ENCODE results near the gene PIK3R5. TPM values are rescaled to one million over a fixed set of nuclear protein-coding genes. Genes with fewer than 3 reads are reported as not detected.
A peak's percentile ranks its signal among the peaks of the same experiment; 100 is the strongest.

PIK3R5 gene
- polyA plus RNA-seq, 3 donors, result 32.1 to 127 (median 47.5) TPM

DNA sequence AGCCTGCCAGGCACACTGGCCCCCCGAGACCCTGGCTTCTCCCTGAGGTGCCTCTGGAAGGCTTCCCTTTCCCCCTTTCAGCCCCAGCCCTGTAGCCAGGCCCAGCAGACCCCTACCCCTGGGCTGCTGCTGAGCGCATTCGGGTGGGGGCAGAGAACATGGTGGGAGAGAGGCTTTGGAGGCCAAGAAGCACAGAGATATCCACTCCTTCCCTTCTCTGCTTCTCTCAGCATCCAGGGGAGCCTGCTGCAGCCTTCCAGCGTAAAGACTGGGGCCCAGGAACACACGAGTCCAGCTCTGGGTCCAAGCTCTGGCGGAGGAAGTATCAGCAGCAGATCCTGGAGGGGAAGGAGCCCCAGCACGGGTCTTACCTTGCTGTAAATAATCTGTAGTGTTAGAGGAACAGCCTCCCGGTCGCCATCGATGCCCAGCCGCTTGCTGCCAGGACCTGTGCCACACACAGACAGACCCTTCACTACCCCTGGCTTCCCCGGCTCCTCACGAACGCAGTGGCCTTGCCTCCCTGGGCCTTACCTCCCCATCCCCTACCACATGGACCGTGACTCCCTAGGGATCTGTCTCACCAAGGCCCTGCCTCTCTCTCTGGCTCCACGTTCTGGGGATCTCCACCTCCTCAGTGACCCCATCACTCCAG, 81.0 kb downstream of the PIK3R5 start:
- no peak overlapping the region for H3K4me3 ChIP-seq (replicated peaks in 1 of 3; ENCODE audit: low read depth in 2 of 3, low read length in 3 of 3)
- TF ChIP-seq, protein P1, sequence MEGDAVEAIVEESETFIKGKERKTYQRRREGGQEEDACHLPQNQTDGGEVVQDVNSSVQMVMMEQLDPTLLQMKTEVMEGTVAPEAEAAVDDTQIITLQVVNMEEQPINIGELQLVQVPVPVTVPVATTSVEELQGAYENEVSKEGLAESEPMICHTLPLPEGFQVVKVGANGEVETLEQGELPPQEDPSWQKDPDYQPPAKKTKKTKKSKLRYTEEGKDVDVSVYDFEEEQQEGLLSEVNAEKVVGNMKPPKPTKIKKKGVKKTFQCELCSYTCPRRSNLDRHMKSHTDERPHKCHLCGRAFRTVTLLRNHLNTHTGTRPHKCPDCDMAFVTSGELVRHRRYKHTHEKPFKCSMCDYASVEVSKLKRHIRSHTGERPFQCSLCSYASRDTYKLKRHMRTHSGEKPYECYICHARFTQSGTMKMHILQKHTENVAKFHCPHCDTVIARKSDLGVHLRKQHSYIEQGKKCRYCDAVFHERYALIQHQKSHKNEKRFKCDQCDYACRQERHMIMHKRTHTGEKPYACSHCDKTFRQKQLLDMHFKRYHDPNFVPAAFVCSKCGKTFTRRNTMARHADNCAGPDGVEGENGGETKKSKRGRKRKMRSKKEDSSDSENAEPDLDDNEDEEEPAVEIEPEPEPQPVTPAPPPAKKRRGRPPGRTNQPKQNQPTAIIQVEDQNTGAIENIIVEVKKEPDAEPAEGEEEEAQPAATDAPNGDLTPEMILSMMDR (IDR thresholded peaks at IDR 0.05), result no peak
- Mint-ChIP-seq H3K4me1 (no peaks in the 10 kb centered on the region), H3K9me3 (peaks cover 0 to 13% (median 6%) of the 10 kb centered on the region in 7 donors), H3K27me3 (ENCODE audit: low read depth in 3 of 3) (peaks cover 0 to 6% (median 0%) of the 10 kb centered on the region in 3 donors), H3K36me3 (peaks cover 84 to 94% of the 10 kb centered on the region in 2 donors), H3K27ac (peak overlapping the region in 5 of 7 donors; percentile 21 to 82 (median 47)), H3K4me3 (no peak overlapping the region)
- no peaks in the 10 kb centered on the region for H3K79me2 ChIP-seq (ENCODE audit: insufficient read depth, low read length)
- H3K4me2 ChIP-seq (replicated peaks; ENCODE audit: extremely low read depth, low read length, poor library complexity, severe bottlenecking), result no peak overlapping the region
- H3K4me1 ChIP-seq (ENCODE audit: control insufficient read depth in 1 of 2, insufficient read depth in 2 of 2, low read length in 2 of 2), result no peaks in the 10 kb centered on the region
- H3K36me3 ChIP-seq (replicated peaks in 1 of 2; ENCODE audit: control insufficient read depth in 1 of 2, insufficient read depth in 2 of 2, low read length in 2 of 2), result peaks cover 89 to 92% of the 10 kb centered on the region in 2 donors
- H4K20me1 ChIP-seq (ENCODE audit: insufficient read depth, low read length), result peaks cover 94% of the 10 kb centered on the region
- no peak for DNase-seq
- H3K9ac ChIP-seq (ENCODE audit: insufficient read depth, low read length, poor library complexity, severe bottlenecking), result no peak overlapping the region
- peak overlapping the region in 1 of 2 donors; percentile 8 for H3K27ac ChIP-seq (ENCODE audit: low read depth in 1 of 2, low read length in 2 of 2)
- H3K27me3 ChIP-seq (ENCODE audit: control insufficient read depth in 2 of 2, insufficient read depth in 2 of 2, low read length in 2 of 2), result no peaks in the 10 kb centered on the region
- H2AFZ ChIP-seq (ENCODE audit: insufficient read depth, low read depth, low read length, poor library complexity, severe bottlenecking), result no peak overlapping the region
- peaks cover 0 to 14% of the 10 kb centered on the region in 2 donors for H3K9me3 ChIP-seq (replicated peaks in 1 of 2; ENCODE audit: control insufficient read depth in 1 of 2, insufficient read depth in 1 of 2, low read length in 2 of 2)
- intact Hi-C loops (cut with micrococcal nuclease), result no loop called here
- WGBS (ENCODE audit: insufficient coverage), result 96% methylated on average over 8 of the region's 16 CpGs

DNA sequence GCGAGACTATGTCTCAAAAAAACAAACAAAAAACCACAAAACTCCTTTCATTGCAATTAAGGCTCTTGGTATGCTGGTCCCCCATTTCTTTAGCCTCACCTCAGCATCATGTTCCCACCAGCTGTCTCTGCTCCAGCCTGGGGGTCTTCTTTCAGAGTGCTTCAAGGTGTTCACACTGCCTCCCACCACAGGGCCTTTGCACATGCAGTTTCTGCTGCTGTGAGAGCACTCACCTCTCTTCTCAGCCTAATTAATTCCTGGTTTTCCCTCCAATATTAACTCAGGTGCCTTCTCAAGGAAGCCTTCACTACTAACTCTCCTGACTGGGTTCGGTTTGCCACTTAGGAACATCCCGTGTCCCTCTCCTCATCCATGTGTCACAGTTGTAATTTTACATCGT, 82.2 kb downstream of the PIK3R5 start:
- H3K4me3 Mint-ChIP-seq, result no peak overlapping the region
- H3K4me2 ChIP-seq (replicated peaks; ENCODE audit: extremely low read depth, low read length, poor library complexity, severe bottlenecking), result no peak overlapping the region

More for the DNA sequence above, 82.2 kb downstream of the PIK3R5 start:
- H3K79me2 ChIP-seq (ENCODE audit: insufficient read depth, low read length), result no peaks in the 10 kb centered on the region
- H3K9me3 ChIP-seq (replicated peaks in 1 of 2; ENCODE audit: control insufficient read depth in 1 of 2, insufficient read depth in 1 of 2, low read length in 2 of 2), result peaks cover 0 to 14% of the 10 kb centered on the region in 2 donors
- no peaks in the 10 kb centered on the region for H3K27me3 ChIP-seq (ENCODE audit: control insufficient read depth in 2 of 2, insufficient read depth in 2 of 2, low read length in 2 of 2)
- H3K4me1 ChIP-seq (ENCODE audit: control insufficient read depth in 1 of 2, insufficient read depth in 2 of 2, low read length in 2 of 2), result no peaks in the 10 kb centered on the region
- H3K4me3 ChIP-seq (replicated peaks in 1 of 3; ENCODE audit: low read depth in 2 of 3, low read length in 3 of 3), result no peak overlapping the region
- H3K9ac ChIP-seq (ENCODE audit: insufficient read depth, low read length, poor library complexity, severe bottlenecking), result no peak overlapping the region
- no peak overlapping the region for H2AFZ ChIP-seq (ENCODE audit: insufficient read depth, low read depth, low read length, poor library complexity, severe bottlenecking)
- TF ChIP-seq, protein P1 (IDR thresholded peaks at IDR 0.05), result no peak
- H4K20me1 ChIP-seq (ENCODE audit: insufficient read depth, low read length), result peaks cover 94% of the 10 kb centered on the region
- no peak for DNase-seq
- intact Hi-C loops (cut with micrococcal nuclease), result no loop called here
- H3K27ac ChIP-seq (ENCODE audit: low read depth in 1 of 2, low read length in 2 of 2), result no peak overlapping the region
- peaks cover 89 to 92% of the 10 kb centered on the region in 2 donors for H3K36me3 ChIP-seq (replicated peaks in 1 of 2; ENCODE audit: control insufficient read depth in 1 of 2, insufficient read depth in 2 of 2, low read length in 2 of 2)
- peaks cover 85 to 94% of the 10 kb centered on the region in 2 donors for H3K36me3 Mint-ChIP-seq
- WGBS (ENCODE audit: insufficient coverage), result 100% methylated on average over 4 of the region's 4 CpGs
- H3K27ac Mint-ChIP-seq, result peak overlapping the region in 1 of 7 donors; percentile 47
- no peaks in the 10 kb centered on the region for H3K4me1 Mint-ChIP-seq
- H3K27me3 Mint-ChIP-seq (ENCODE audit: low read depth in 3 of 3), result peaks cover 0 to 6% (median 0%) of the 10 kb centered on the region in 3 donors
- peaks cover 0 to 13% (median 6%) of the 10 kb centered on the region in 7 donors for H3K9me3 Mint-ChIP-seq
